Common myeloid progenitor, CD34-positive (primary cell): ENCODE results near the gene CHSY3.

Experiments used
- CTCF ChIA-PET: fragments of 350-600 bp; sonication (Branson Sonifier 250); formaldehyde crosslinking; loops from one replicate; lab custom pipeline; 2021; ENCODE audit warnings: antibody characterized with exemption; lab: Charles Lee
- POLR2A ChIA-PET: fragments of 350-600 bp; sonication (Branson Sonifier 250); formaldehyde crosslinking; loops from one replicate; lab custom pipeline; 2021; ENCODE audit warnings: antibody characterized with exemption; lab: Charles Lee
- DNase-seq, 3 donors: peaks; one replicate each; pipeline versions ENCODE4 v3.0.0 to v3.0.0-alpha.2; 2013
- H3K27ac ChIP-seq, 2 experiments: 1 replicate in 1 of 2; 2 replicates in 1 of 2; pipeline ENCODE4 v1.7.0; 2013; ENCODE audit warnings: inconsistent platforms in 2 of 2, low read length in 2 of 2, mild to moderate bottlenecking in 2 of 2, low read depth in 1 of 2, moderate library complexity in 1 of 2; ENCODE audit not compliant: severe bottlenecking in 2 of 2, insufficient read depth in 1 of 2, poor library complexity in 1 of 2
- H3K27me3 ChIP-seq, 5 experiments: replicated peaks in 2 of 5; 1 replicate in 3 of 5; 2 replicates in 2 of 5; pipeline versions ENCODE4 v1.6.1 to v1.7.0; 2013; ENCODE audit warnings: low read length in 4 of 5, mild to moderate bottlenecking in 2 of 5, moderate library complexity in 2 of 5, inconsistent platforms in 1 of 5; ENCODE audit not compliant: insufficient read depth in 5 of 5, control insufficient read depth in 4 of 5
- H3K36me3 ChIP-seq, 4 experiments: 1 replicate in 2 of 4; 2 replicates in 2 of 4; pipeline versions ENCODE4 v1.6.1 to v1.7.0; 2013; ENCODE audit warnings: low read length in 3 of 4, control low read depth in 1 of 4, mild to moderate bottlenecking in 1 of 4; ENCODE audit not compliant: control insufficient read depth in 4 of 4, insufficient read depth in 4 of 4
- H3K4me1 ChIP-seq, 4 experiments: 1 replicate in 3 of 4; 2 replicates in 1 of 4; pipeline versions ENCODE4 v1.6.1 to v1.7.1; 2013; ENCODE audit warnings: low read length in 3 of 4, mild to moderate bottlenecking in 3 of 4, control low read depth in 1 of 4, inconsistent platforms in 1 of 4, moderate library complexity in 1 of 4; ENCODE audit not compliant: control insufficient read depth in 4 of 4, insufficient read depth in 4 of 4; ENCODE audit errors: control extremely low read depth in 1 of 4
- H3K4me3 ChIP-seq, 7 experiments: 1 replicate in 4 of 7; 2 replicates in 3 of 7; pipeline versions ENCODE4 v1.5.1 to v1.7.0; 2013; ENCODE audit warnings: mild to moderate bottlenecking in 7 of 7, low read length in 6 of 7, moderate library complexity in 6 of 7, inconsistent platforms in 2 of 7, low read depth in 2 of 7, control low read depth in 1 of 7; ENCODE audit not compliant: insufficient read depth in 4 of 7, control insufficient read depth in 1 of 7; ENCODE audit errors: extremely low read depth in 1 of 7
- H3K9me3 ChIP-seq, 5 experiments: 1 replicate in 4 of 5; 2 replicates in 1 of 5; pipeline versions ENCODE4 v1.6.1 to v1.7.1; 2013; ENCODE audit warnings: low read length in 4 of 5, mild to moderate bottlenecking in 2 of 5, inconsistent platforms in 1 of 5, low read depth in 1 of 5, moderate library complexity in 1 of 5; ENCODE audit not compliant: control insufficient read depth in 4 of 5, insufficient read depth in 2 of 5; ENCODE audit errors: control extremely low read depth in 1 of 5
- WGBS: methylation state at CpG from one replicate; pipeline ENCODE4 v1.1.5; 2013; ENCODE audit not compliant: insufficient coverage; 5-methylcytosine and 5-hydroxymethylcytosine counted together

CHSY3 gene

GRCh38 chr5:130110328-130110727 is 206.1 kb downstream of the CHSY3 start:
- Histone ChIP-seq H3K36me3 (no peaks in the 10 kb centered on the region), H3K27me3 (no peaks in the 10 kb centered on the region), H3K4me1 (no peaks in the 10 kb centered on the region), H3K9me3 (no peaks in the 10 kb centered on the region), H3K4me3 (no peak overlapping the region), H3K27ac (no peak overlapping the region)
- CTCF ChIA-PET = interaction anchor here (0.6 to 2.2 kb wide), 13 partner anchors 11 to 999 kb away, joined by 3 to 7 read pairs (median 3); no protein-coding TSS in a partner anchor
- POLR2A ChIA-PET = no interaction called here
- peak in 1 of 3 donors; percentile 13 for DNase-seq

GRCh38 chr5:130111746-130112145 is 207.5 kb downstream of the CHSY3 start:
- no peaks in the 10 kb centered on the region for H3K36me3 ChIP-seq
- ChIA-PET POLR2A (no interaction called here), CTCF (interaction anchor here (0.9 kb wide), 1 partner anchor 14 kb away, joined by 3 read pairs; no protein-coding TSS in a partner anchor)
- no peak overlapping the region for H3K27ac ChIP-seq
- H3K4me1 ChIP-seq = no peaks in the 10 kb centered on the region
- WGBS = no CpG with 5 or more reads among the region's 3 CpGs
- no peak for DNase-seq
- no peaks in the 10 kb centered on the region for H3K9me3 ChIP-seq
- no peaks in the 10 kb centered on the region for H3K27me3 ChIP-seq
- no peak overlapping the region for H3K4me3 ChIP-seq

GRCh38 chr5:130112246-130112645 is 208.0 kb downstream of the CHSY3 start:
- Histone ChIP-seq H3K4me3 (no peak overlapping the region), H3K4me1 (no peaks in the 10 kb centered on the region), H3K9me3 (no peaks in the 10 kb centered on the region), H3K27me3 (no peaks in the 10 kb centered on the region), H3K27ac (no peak overlapping the region), H3K36me3 (no peaks in the 10 kb centered on the region)
- POLR2A ChIA-PET = no interaction called here
- 100% methylated on average over 2 of the region's 4 CpGs for WGBS
- no peak for DNase-seq
- CTCF ChIA-PET = interaction anchor here (0.9 kb wide), 1 partner anchor 13 kb away, joined by 3 read pairs; no protein-coding TSS in a partner anchor

- WGBS = 95% methylated on average over 8 of the region's 8 CpGs
- H3K36me3 ChIP-seq = no peaks in the 10 kb centered on the region
- no peaks in the 10 kb centered on the region for H3K27me3 ChIP-seq
- CTCF ChIA-PET = no interaction called here
- H3K4me3 ChIP-seq = no peak overlapping the region
- no peak for DNase-seq
- H3K27ac ChIP-seq = no peak overlapping the region
- H3K4me1 ChIP-seq = no peaks in the 10 kb centered on the region
- H3K9me3 ChIP-seq = no peaks in the 10 kb centered on the region
- POLR2A ChIA-PET = no interaction called here
Measured at GRCh38 chr5:130115686-130116085, 211.4 kb downstream of the CHSY3 start.

GRCh38 chr5:130116462-130116861 is 212.2 kb downstream of the CHSY3 start:
- Histone ChIP-seq H3K36me3 (no peaks in the 10 kb centered on the region), H3K9me3 (no peaks in the 10 kb centered on the region), H3K4me1 (no peaks in the 10 kb centered on the region), H3K4me3 (no peak overlapping the region), H3K27me3 (no peaks in the 10 kb centered on the region), H3K27ac (no peak overlapping the region)
- POLR2A ChIA-PET = no interaction called here
- DNase-seq = no peak
- WGBS = 100% methylated on average over 5 of the region's 5 CpGs
- CTCF ChIA-PET = interaction anchor here (1.1 kb wide), 1 partner anchor 12 kb away, joined by 3 read pairs; no protein-coding TSS in a partner anchor

GRCh38 chr5:130116972-130117371 is 212.7 kb downstream of the CHSY3 start:
- ChIA-PET CTCF (interaction anchor here (1.1 kb wide), 1 partner anchor 12 kb away, joined by 3 read pairs; no protein-coding TSS in a partner anchor), POLR2A (no interaction called here)
- WGBS = 78% methylated on average over 1 of the region's 1 CpG
- Histone ChIP-seq H3K36me3 (no peaks in the 10 kb centered on the region), H3K4me1 (no peaks in the 10 kb centered on the region), H3K27ac (no peak overlapping the region), H3K27me3 (no peaks in the 10 kb centered on the region), H3K9me3 (no peaks in the 10 kb centered on the region), H3K4me3 (no peak overlapping the region)
- no peak for DNase-seq

- Histone ChIP-seq H3K4me1 (no peaks in the 10 kb centered on the region), H3K27me3 (no peaks in the 10 kb centered on the region), H3K4me3 (no peak overlapping the region), H3K9me3 (no peaks in the 10 kb centered on the region), H3K36me3 (no peaks in the 10 kb centered on the region), H3K27ac (no peak overlapping the region)
- CTCF ChIA-PET = no interaction called here
- DNase-seq = no peak
- 100% methylated on average over 1 of the region's 1 CpG for WGBS
- POLR2A ChIA-PET = no interaction called here
Measured at GRCh38 chr5:130126746-130127145, 222.5 kb downstream of the CHSY3 start.
